NB4 (cell line): ENCODE data around the gene OPRL1.

Source experiments
- DNase-seq: peaks from one replicate; pipeline ENCODE4 v3.0.0; 2010; ENCODE audit warnings: low read depth
- H3K4me3 ChIP-seq: one replicate; pipeline ENCODE4 v1.5.1; 2011; ENCODE audit warnings: mild to moderate bottlenecking, low read depth, low read length, moderate library complexity
- CTCF ChIP-seq: IDR thresholded peaks from one replicate; pipeline ENCODE4 v1.5.1; 2012; ENCODE audit warnings: low read depth, low read length
- MAX ChIP-seq: IDR thresholded peaks from 2 replicates; pipeline ENCODE4 v1.6.1; 2011; ENCODE audit warnings: low read depth, low read length
- MYC ChIP-seq: IDR thresholded peaks from 2 replicates; pipeline ENCODE4 v1.6.1; 2011; ENCODE audit warnings: low read depth, low read length
- POLR2A ChIP-seq: IDR thresholded peaks from 2 replicates; pipeline ENCODE4 v1.6.1; 2011; ENCODE audit warnings: mild to moderate bottlenecking; ENCODE audit not compliant: insufficient read length; ENCODE audit errors: extremely low read depth

The OPRL1 gene

GRCh38 chr20:64038224-64038564 lies 41.7 kb upstream of the OPRL1 start:
- H3K4me3 ChIP-seq = no peak overlapping the region
- TF ChIP-seq POLR2A (no peak), MYC (no peak), MAX (no peak)
- DNase-seq = no peak

- peak overlapping the region; percentile 28 for H3K4me3 ChIP-seq
- TF ChIP-seq CTCF (peak; percentile 62), MAX (peak; percentile 79), POLR2A (peak; percentile 31), MYC (peak; percentile 59; the same call in 1 of the 2 replicates)
- peak; percentile 89 for DNase-seq
These were observed 41.2 kb upstream of the OPRL1 start for GRCh38 chr20:64038565-64039292.

- DNase-seq = no peak
- H3K4me3 ChIP-seq = peak overlapping the region; percentile 25
- TF ChIP-seq MAX = no peak
- no peak for TF ChIP-seq POLR2A
- no peak; the same call in 1 of the 2 replicates for TF ChIP-seq MYC
- TF ChIP-seq CTCF = no peak
These were observed 40.4 kb upstream of the OPRL1 start for GRCh38 chr20:64039293-64040160.

- TF ChIP-seq POLR2A = no peak
- TF ChIP-seq MYC = no peak
- peak; percentile 69 for TF ChIP-seq MAX
These were observed 39.4 kb upstream of the OPRL1 start for GRCh38 chr20:64040231-64041039.

GRCh38 chr20:64041040-64041780 lies 38.7 kb upstream of the OPRL1 start:
- TF ChIP-seq POLR2A (no peak), CTCF (no peak), MAX (peak; percentile 91), MYC (peak; percentile 97)
- peak; percentile 90 for DNase-seq
- H3K4me3 ChIP-seq = no peak overlapping the region

More at GRCh38 chr20:64040231-64041039, 39.4 kb upstream of the OPRL1 start:
- no peak for DNase-seq
- H3K4me3 ChIP-seq = no peak overlapping the region

GRCh38 chr20:64041781-64042053 lies 38.2 kb upstream of the OPRL1 start:
- peak overlapping the region; percentile 25 for H3K4me3 ChIP-seq
- no peak for DNase-seq
- TF ChIP-seq MAX (no peak), POLR2A (no peak), CTCF (no peak), MYC (no peak)
